H1 (cell line): ENCODE results near the gene CTIF. TPM values are rescaled to one million over a fixed set of nuclear protein-coding genes. Genes with fewer than 3 reads are reported as not detected.

Source experiments
- CTCF ChIA-PET: fragments of 300-600 bp; sonication (Branson Sonifier 250); formaldehyde crosslinking; loops from one replicate; lab custom pipeline; 2021; ENCODE audit not compliant: partially characterized antibody; lab: Charles Lee
- POLR2A ChIA-PET: fragments of 300-600 bp; sonication (Branson Sonifier 250); formaldehyde crosslinking; loops from one replicate; lab custom pipeline; 2021; ENCODE audit warnings: inconsistent platforms; ENCODE audit not compliant: partially characterized antibody; lab: Charles Lee
- DNase-seq, 2 experiments: peaks; one replicate each; pipeline versions ENCODE4 v3.0.0 to v3.0.0-alpha.2; 2010 to 2022; ENCODE audit warnings: low spot score in 2 of 2, low read depth in 1 of 2, mixed read lengths in 1 of 2
- FAIRE-seq: peaks from 2 replicates; lab custom pipeline; 2011; peaks lifted over from hg19 to GRCh38; lab: Jason Lieb, UNC
- H2AFZ ChIP-seq: 2 replicates; pipeline ENCODE4 v1.8.1; 2012; ENCODE audit warnings: low read length, inconsistent platforms
- H2AK5ac ChIP-seq: 2 replicates; pipeline ENCODE4 v1.6.1; 2013; ENCODE audit warnings: low read depth, low read length
- H2BK120ac ChIP-seq: replicated peaks from 2 replicates; pipeline ENCODE3; 2013; ENCODE audit warnings: low read depth, low read length, inconsistent platforms
- H2BK12ac ChIP-seq: 2 replicates; pipeline ENCODE4 v1.6.1; 2013; ENCODE audit warnings: low read depth, low read length
- H2BK15ac ChIP-seq: 2 replicates; pipeline ENCODE4 v1.6.1; 2013; ENCODE audit warnings: low read length
- H2BK20ac ChIP-seq: 2 replicates; pipeline ENCODE4 v1.6.1; 2013; ENCODE audit warnings: low read length
- H2BK5ac ChIP-seq: 2 replicates; pipeline ENCODE4 v1.6.1; 2013; ENCODE audit warnings: low read depth, low read length
- H3K14ac ChIP-seq: 2 replicates; pipeline ENCODE4 v1.6.1; 2013; ENCODE audit warnings: inconsistent platforms; ENCODE audit not compliant: insufficient read length
- H3K18ac ChIP-seq: 2 replicates; pipeline ENCODE4 v1.6.1; 2013; ENCODE audit warnings: low read length; ENCODE audit errors: extremely low read depth
- H3K23ac ChIP-seq: 2 replicates; pipeline ENCODE4 v1.6.1; 2013; ENCODE audit warnings: inconsistent platforms; ENCODE audit not compliant: insufficient read length
- H3K23me2 ChIP-seq: 2 replicates; pipeline ENCODE4 v1.6.1; 2013; ENCODE audit warnings: low read depth, low read length
- H3K27ac ChIP-seq: 2 replicates; pipeline ENCODE4 v1.6.1; 2011; ENCODE audit warnings: low read depth, low read length, inconsistent platforms
- H3K27me3 ChIP-seq, 4 experiments: replicated peaks in 1 of 4; 1 replicate in 1 of 4; 2 replicates in 3 of 4; pipeline versions ENCODE4 v1.6.1 to v1.8.1; 2011 to 2013; ENCODE audit warnings: low read length in 3 of 4, mild to moderate bottlenecking in 3 of 4, inconsistent platforms in 2 of 4, mixed read lengths in 2 of 4, moderate library complexity in 1 of 4; ENCODE audit not compliant: control insufficient read depth in 3 of 4, insufficient read depth in 3 of 4; ENCODE audit errors: extremely low read depth in 1 of 4
- H3K36me3 ChIP-seq, 4 experiments: 2 replicates each; pipeline versions ENCODE4 v1.6.1 to v1.8.1; 2011 to 2013; ENCODE audit warnings: mild to moderate bottlenecking in 4 of 4, low read length in 3 of 4, moderate library complexity in 2 of 4, control low read depth in 1 of 4, inconsistent platforms in 1 of 4; ENCODE audit not compliant: insufficient read depth in 4 of 4, control insufficient read depth in 2 of 4
- H3K4ac ChIP-seq: replicated peaks from 2 replicates; pipeline ENCODE3; 2013; ENCODE audit warnings: low read length, low read depth, mixed read lengths, inconsistent platforms; ENCODE audit not compliant: insufficient read length
- H3K4me1 ChIP-seq, 4 experiments: replicated peaks in 1 of 4; 1 replicate in 1 of 4; 2 replicates in 3 of 4; pipeline versions ENCODE4 v1.6.1 to v1.8.1; 2011 to 2013; ENCODE audit warnings: low read length in 3 of 4, inconsistent platforms in 2 of 4, mixed read lengths in 1 of 4; ENCODE audit not compliant: insufficient read depth in 4 of 4, control insufficient read depth in 3 of 4
- H3K4me2 ChIP-seq, 2 experiments: 2 replicates each; pipeline versions ENCODE4 v1.6.1 to v1.8.1; 2011 to 2013; ENCODE audit warnings: low read depth in 2 of 2, low read length in 2 of 2, control low read depth in 1 of 2, inconsistent platforms in 1 of 2, mild to moderate bottlenecking in 1 of 2; ENCODE audit not compliant: insufficient read depth in 1 of 2
- H3K4me3 ChIP-seq, 4 experiments: fragments of 200-600, 300-600 bp in 1 of 4; sonication (generic), shearing (Covaris generic), sonication (Bioruptor Twin) in 1 of 4; 2 replicates each; pipeline versions ENCODE4 v1.5.1 to v1.8.1; 2011 to 2016; ENCODE audit warnings: low read length in 4 of 4, low read depth in 3 of 4, control low read depth in 2 of 4, inconsistent platforms in 2 of 4, mild to moderate bottlenecking in 2 of 4, mixed read lengths in 1 of 4, moderate library complexity in 1 of 4; ENCODE audit not compliant: insufficient read depth in 2 of 4; ENCODE audit errors: extremely low read depth in 1 of 4
- H3K56ac ChIP-seq: replicated peaks from 2 replicates; pipeline ENCODE3; 2013; ENCODE audit warnings: low read depth, mild to moderate bottlenecking, mixed read lengths, low read length, inconsistent platforms; ENCODE audit not compliant: insufficient read length
- H3K79me1 ChIP-seq: 2 replicates; pipeline ENCODE4 v1.6.1; 2013; ENCODE audit warnings: low read depth, low read length, control low read depth
- H3K79me2 ChIP-seq, 2 experiments: 2 replicates each; pipeline versions ENCODE4 v1.6.1 to v1.8.1; 2012 to 2013; ENCODE audit warnings: low read length in 2 of 2, mild to moderate bottlenecking in 2 of 2, inconsistent platforms in 1 of 2; ENCODE audit not compliant: insufficient read depth in 2 of 2, control insufficient read depth in 1 of 2
- H3K9ac ChIP-seq, 4 experiments: replicated peaks in 1 of 4; 1 replicate in 1 of 4; 2 replicates in 3 of 4; pipeline versions ENCODE4 v1.6.1 to v1.8.1; 2011 to 2013; ENCODE audit warnings: low read depth in 3 of 4, low read length in 3 of 4, control low read depth in 2 of 4, mild to moderate bottlenecking in 2 of 4, moderate library complexity in 2 of 4, inconsistent platforms in 1 of 4; ENCODE audit errors: extremely low read depth in 1 of 4
- H3K9me3 ChIP-seq, 2 experiments: 2 replicates each; pipeline versions ENCODE4 v1.6.1 to v1.8.1; 2012 to 2013; ENCODE audit warnings: mild to moderate bottlenecking in 2 of 2, moderate library complexity in 2 of 2, control low read depth in 1 of 2, inconsistent platforms in 1 of 2, low read depth in 1 of 2, low read length in 1 of 2, mixed read lengths in 1 of 2; ENCODE audit not compliant: insufficient read depth in 2 of 2
- H4K20me1 ChIP-seq, 2 experiments: replicated peaks in 1 of 2; 2 replicates each; pipeline versions ENCODE3 to v1.8.1; 2011 to 2013; ENCODE audit warnings: inconsistent platforms in 2 of 2, low read length in 2 of 2, mild to moderate bottlenecking in 1 of 2; ENCODE audit not compliant: insufficient read depth in 2 of 2, control insufficient read depth in 1 of 2
- H4K5ac ChIP-seq: 2 replicates; pipeline ENCODE4 v1.6.1; 2013; ENCODE audit warnings: low read length, low read depth, mixed read lengths, inconsistent platforms; ENCODE audit not compliant: insufficient read length
- H4K8ac ChIP-seq: 2 replicates; pipeline ENCODE4 v1.8.0; 2013; ENCODE audit warnings: mild to moderate bottlenecking, moderate library complexity, low read length, inconsistent platforms; ENCODE audit not compliant: insufficient read depth; ENCODE audit errors: extremely low read depth
- H4K91ac ChIP-seq: replicated peaks from 2 replicates; pipeline ENCODE3; 2013; ENCODE audit warnings: low read length, mixed read lengths, inconsistent platforms; ENCODE audit not compliant: insufficient read length
- EZH2 ChIP-seq: fragments of 200-600 bp; sonication (generic); IDR thresholded peaks from 2 replicates; pipeline ENCODE4 v1.7.1; 2012; ENCODE audit warnings: low read depth, mild to moderate bottlenecking, moderate library complexity, low read length, inconsistent platforms; ENCODE audit not compliant: severe bottlenecking
- KDM1A ChIP-seq: fragments of 200-600, 300-600 bp; sonication (generic); IDR thresholded peaks from 2 replicates; pipeline ENCODE4 v1.7.1; 2016; ENCODE audit warnings: mild to moderate bottlenecking, low read length, borderline replicate concordance
- WGBS, 2 experiments: shearing (Covaris generic) in 1 of 2; methylation state at CpG; one replicate each; pipeline versions ENCODE4 v1.1.6 to v1.1.7; 2013 to 2015; ENCODE audit warnings: low lambda C conversion rate in 2 of 2, mixed read lengths in 2 of 2, inconsistent platforms in 1 of 2, low coverage in 1 of 2, missing lambda C conversion rate in 1 of 2; ENCODE audit not compliant: insufficient replicate concordance in 2 of 2, insufficient coverage in 1 of 2, insufficient read length in 1 of 2; ENCODE audit errors: extremely low coverage in 1 of 2, missing lambda C conversion rate in 1 of 2; 5-methylcytosine and 5-hydroxymethylcytosine counted together
- polyA plus RNA-seq, 7 experiments: library from polyadenylated mRNA; depleted of rRNA in 3 of 7; stranded (reverse) in 5 of 7; unstranded in 2 of 7; fragments of >200 nt in 5 of 7; fragments of 200-250 nt in 2 of 7; gene quantifications; 1 replicate in 5 of 7; 2 replicates in 1 of 7; 4 replicates in 1 of 7; pipeline versions ENCODE4 v1.2.1 to v1.2.3, GENCODE V29; 2011 to 2013; ENCODE audit warnings: missing spikeins in 2 of 7, mixed read lengths in 2 of 7
- total RNA-seq: library from RNA; stranded (reverse); fragmentation: NEBNext Ultra II Directional; extraction: Animal tissue kit (Norgen Biotek cat#: 25700); gene quantifications from 2 replicates; pipeline ENCODE4 v1.2.1, GENCODE V29; 2021

The CTIF gene
- total and polyA plus RNA-seq, 2 of the 8 experiments (the other 6 are each of a cell fraction or from before 2014, with no cell fraction given), result 9.0 to 17.8 TPM

DNA sequence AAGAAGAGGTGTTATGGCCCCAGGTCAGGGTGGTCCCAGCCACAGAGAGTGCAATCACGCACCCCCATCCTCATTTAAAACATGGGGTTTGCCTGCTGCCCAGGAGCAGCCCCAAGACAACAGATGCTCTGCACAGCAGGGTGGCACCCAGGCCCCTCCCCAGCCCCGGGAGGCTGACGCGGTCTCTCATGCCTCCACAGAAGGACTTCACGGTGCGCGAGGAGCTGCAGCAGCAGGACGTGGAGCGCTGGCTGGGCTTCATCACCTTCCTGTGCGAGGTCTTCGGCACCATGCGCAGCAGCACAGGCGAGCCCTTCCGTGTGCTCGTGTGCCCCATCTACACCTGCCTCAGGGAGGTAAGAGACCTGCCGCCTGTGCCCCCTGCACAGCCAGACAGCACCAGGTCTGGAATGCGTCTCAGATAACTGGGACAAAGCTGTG is 278.2 kb downstream of the CTIF start:
- DNase-seq, result peak in 1 of 2 experiments; percentile 40
- H2BK5ac ChIP-seq, result no peak overlapping the region; the same call in 1 of the 2 replicates
- H3K4me1 ChIP-seq, result no peaks in the 10 kb centered on the region
- no peak overlapping the region for H2BK15ac ChIP-seq
- H3K56ac ChIP-seq, result no peak overlapping the region
- H4K20me1 ChIP-seq, result no peaks in the 10 kb centered on the region
- no peak overlapping the region for H2BK20ac ChIP-seq
- TF ChIP-seq KDM1A (no peak), EZH2 (no peak)
- no peak overlapping the region for H3K4ac ChIP-seq
- no peaks in the 10 kb centered on the region for H3K23me2 ChIP-seq
- H3K9me3 ChIP-seq, result no peaks in the 10 kb centered on the region; a peak in 1 of 4 replicates
- 90% methylated on average over 14 of the region's 17 CpGs; no CpG with 5 or more reads in 1 of the 2 experiments for WGBS, 2 experiments
- no peak overlapping the region for H4K8ac ChIP-seq
- no peak overlapping the region for H2AFZ ChIP-seq
- H3K4me2 ChIP-seq, result no peak overlapping the region
- no peak for FAIRE-seq
- no peaks in the 10 kb centered on the region for H3K79me2 ChIP-seq
- H3K36me3 ChIP-seq, result no peaks in the 10 kb centered on the region
- H4K5ac ChIP-seq, result no peak overlapping the region
- ChIA-PET CTCF (interaction anchor here (0.6 to 0.7 kb wide), 2 partner anchors 10 to 35 kb away, joined by 3 read pairs; no protein-coding TSS in a partner anchor), POLR2A (interaction anchor here (2.4 kb wide), 1 partner anchor 10 kb away, joined by 5 read pairs; no protein-coding TSS in a partner anchor)
- H2BK12ac ChIP-seq, result no peak overlapping the region
- no peak overlapping the region for H2AK5ac ChIP-seq
- H3K14ac ChIP-seq, result no peak overlapping the region
- no peak overlapping the region for H3K23ac ChIP-seq
- no peak overlapping the region for H3K4me3 ChIP-seq
- H3K9ac ChIP-seq, result no peak overlapping the region
- H3K79me1 ChIP-seq, result no peaks in the 10 kb centered on the region
- no peak overlapping the region for H4K91ac ChIP-seq
- no peak overlapping the region for H3K27ac ChIP-seq
- no peaks in the 10 kb centered on the region for H3K27me3 ChIP-seq
- H2BK120ac ChIP-seq, result no peak overlapping the region
- H3K18ac ChIP-seq, result no peak overlapping the region
